ENCODE results near the gene TSR1.

Gene TSR1

GRCh38 chr17:2363851-2364762 lies 27.9 kb upstream of the TSR1 start:
- no peak for DNase-seq (ENCODE audit: low read depth)
- no peak for TF ChIP-seq CTCF (IDR thresholded peaks at IDR 0.05; ENCODE audit: insufficient read depth, low read depth, low read length, missing control alignments)
- H3K4me3 ChIP-seq (ENCODE audit: low read depth, low read length), result no peak overlapping the region

- TF ChIP-seq CTCF (IDR thresholded peaks at IDR 0.05; ENCODE audit: insufficient read depth, low read depth, low read length, missing control alignments), result no peak
- H3K4me3 ChIP-seq (ENCODE audit: low read depth, low read length), result no peak overlapping the region
- no peak for DNase-seq (ENCODE audit: low read depth)
Measured at GRCh38 chr17:2363318-2363717, 27.1 kb upstream of the TSR1 start.

GRCh38 chr17:2362881-2363280 lies 26.6 kb upstream of the TSR1 start:
- no peak for TF ChIP-seq CTCF (IDR thresholded peaks at IDR 0.05; ENCODE audit: insufficient read depth, low read depth, low read length, missing control alignments)
- H3K4me3 ChIP-seq (ENCODE audit: low read depth, low read length), result no peak overlapping the region
- no peak for DNase-seq (ENCODE audit: low read depth)

GRCh38 chr17:2362416-2362815 lies 26.2 kb upstream of the TSR1 start:
- no peak for TF ChIP-seq CTCF (IDR thresholded peaks at IDR 0.05; ENCODE audit: insufficient read depth, low read depth, low read length, missing control alignments)
- no peak for DNase-seq (ENCODE audit: low read depth)
- no peak overlapping the region for H3K4me3 ChIP-seq (ENCODE audit: low read depth, low read length)

- no peak for TF ChIP-seq CTCF (IDR thresholded peaks at IDR 0.05; ENCODE audit: insufficient read depth, low read depth, low read length, missing control alignments)
- no peak for DNase-seq (ENCODE audit: low read depth)
- no peak overlapping the region for H3K4me3 ChIP-seq (ENCODE audit: low read depth, low read length)
Measured at GRCh38 chr17:2362016-2362415, 25.8 kb upstream of the TSR1 start.

- no peak for TF ChIP-seq CTCF (IDR thresholded peaks at IDR 0.05; ENCODE audit: insufficient read depth, low read depth, low read length, missing control alignments)
- DNase-seq (ENCODE audit: low read depth), result no peak
- no peak overlapping the region for H3K4me3 ChIP-seq (ENCODE audit: low read depth, low read length)
Measured at GRCh38 chr17:2361010-2361760, 24.9 kb upstream of the TSR1 start.

Measured in GM12865 (cell line).